Heart left ventricle (tissue), 16 donors: ENCODE results near the gene ERFL. TPM values are rescaled to one million over a fixed set of nuclear protein-coding genes. Genes with fewer than 3 reads are reported as not detected.

Experiments used
- ATAC-seq, 4 donors: fragments of 200-7000 bp; cut with Tn5 transposase; one replicate each; pipeline ENCODE4 v1.9.1; 2020 to 2022; ENCODE audit warnings: moderate library complexity in 4 of 4, mild to moderate bottlenecking in 3 of 4, moderate number of reproducible peaks in 1 of 4
- DNase-seq, 5 donors: peaks; one replicate each; pipeline ENCODE4 v3.0.0-alpha.2; 2020
- H3K27ac ChIP-seq, 12 donors: fragments of 200-600 bp; sonication (generic) in 4 of 12; one replicate each; pipeline versions ENCODE4 v1.5.0 to v1.8.0; 2016 to 2022; ENCODE audit warnings: mild to moderate bottlenecking in 2 of 12
- H3K27me3 ChIP-seq, 9 donors: fragments of 200-600 bp; sonication (generic) in 2 of 9; one replicate each; pipeline versions ENCODE4 v1.5.1 to v1.8.0; 2016 to 2022; ENCODE audit warnings: mild to moderate bottlenecking in 3 of 9
- H3K36me3 ChIP-seq, 9 donors: fragments of 200-600 bp; sonication (generic) in 2 of 9; one replicate each; pipeline versions ENCODE4 v1.5.0 to v1.8.0; 2018 to 2022; ENCODE audit warnings: mild to moderate bottlenecking in 2 of 9
- H3K4me1 ChIP-seq, 12 donors: fragments of 200-600 bp; sonication (generic) in 4 of 12; one replicate each; pipeline versions ENCODE4 v1.5.0 to v1.8.0; 2016 to 2022; ENCODE audit warnings: mild to moderate bottlenecking in 3 of 12
- H3K4me3 ChIP-seq, 12 donors: fragments of 200-600 bp; sonication (generic) in 4 of 12; one replicate each; pipeline versions ENCODE4 v1.5.0 to v1.8.0; 2017 to 2022; ENCODE audit warnings: mild to moderate bottlenecking in 9 of 12, moderate library complexity in 4 of 12
- H3K9me3 ChIP-seq, 12 donors: fragments of 200-600 bp; sonication (generic) in 4 of 12; one replicate each; pipeline versions ENCODE4 v1.5.0 to v1.8.0; 2016 to 2022; ENCODE audit warnings: mild to moderate bottlenecking in 1 of 12
- POLR2A ChIP-seq, 2 donors: fragments of 450-650 bp; IDR thresholded peaks; one replicate each; pipeline ENCODE4 v1.6.1; 2017; ENCODE audit warnings: antibody characterized with exemption in 2 of 2, mild to moderate bottlenecking in 2 of 2, moderate library complexity in 2 of 2
- WGBS, 4 donors: extraction: QIAGEN DNeasy Blood & Tissue Kit in 2 of 4; methylation state at CpG; one replicate each; pipeline versions ENCODE4 v1.1.5 to v1.1.7; 2013 to 2018; 5-methylcytosine and 5-hydroxymethylcytosine counted together
- intact Hi-C, 10 donors: fragments of 100-400 bp; cut with DNase I; formaldehyde crosslinking; loops; one replicate each; pipeline versions ENCODE4 v1.11.1 to v1.14.2; 2022
- polyA plus RNA-seq, 2 donors: library from polyadenylated mRNA; stranded (reverse); fragments of 200-250 nt; gene quantifications; one replicate each; pipeline ENCODE4 v1.2.3, GENCODE V29; 2013
- total RNA-seq, 9 donors: library from RNA; depleted of rRNA in 2 of 9; stranded (reverse); fragments of >200 nt in 2 of 9; fragmentation: NEBNext Ultra II Directional in 3 of 9; extraction: Animal tissue kit (Norgen Biotek cat#: 25700) in 3 of 9; gene quantifications; one replicate each; pipeline versions ENCODE4 v1.1.0 to v1.2.4, GENCODE V29; 2016 to 2023
- TF ChIP-seq, protein P1 (sequence below), 12 donors: fragments of 200-600 bp; sonication (generic) in 4 of 12; IDR thresholded peaks; one replicate each; pipeline versions ENCODE4 v1.5.0 to v1.8.0; 2018 to 2022; ENCODE audit warnings: antibody characterized with exemption in 12 of 12, mild to moderate bottlenecking in 5 of 12
- donor health status: ischemic (EF 13 %, LVEDD 7.1; RV severe dilation, severe dysfunction).
- donor health status: healthy with polysubstance abuse.
- donor health status: DM: no; HTN: yes; CAD: no.
- donor health status: DM: no; HTN: no; CAD: no.
- donor health status: ischemic (EF 25% LVEDD 6.9; RV normal size, moderate dysfunction).
- donor health status: ischemic (EF 25% LVEDD 5.7; RV mildly dilated, moderate dysfunction).
- donor health status: healthy.
- donor health status: DM: yes; HTN: yes; CAD: no.
- donor health status: ischemic (EF 35%, LVEDD 5.7; RV mildly dilated, moderate dysfunction).
- donor health status: nonischemic (EF 11% LVEDD 7.7; RV severe dilation, severe dysfunction).
- donor health status: DM: yes; HTN: yes; CAD: no.
- donor health status: PGD.
- donor health status: ischemic (EF 29% LVEDD 5.4; RV normal size, mild dysfunction).
- donor health status: nonischemic (EF 23%, LVEDD 6.1; RV moderate dilation, normal function).

ERFL gene
- total and polyA plus RNA-seq, 11 donors = 0.13 TPM; not detected in 10

DNA sequence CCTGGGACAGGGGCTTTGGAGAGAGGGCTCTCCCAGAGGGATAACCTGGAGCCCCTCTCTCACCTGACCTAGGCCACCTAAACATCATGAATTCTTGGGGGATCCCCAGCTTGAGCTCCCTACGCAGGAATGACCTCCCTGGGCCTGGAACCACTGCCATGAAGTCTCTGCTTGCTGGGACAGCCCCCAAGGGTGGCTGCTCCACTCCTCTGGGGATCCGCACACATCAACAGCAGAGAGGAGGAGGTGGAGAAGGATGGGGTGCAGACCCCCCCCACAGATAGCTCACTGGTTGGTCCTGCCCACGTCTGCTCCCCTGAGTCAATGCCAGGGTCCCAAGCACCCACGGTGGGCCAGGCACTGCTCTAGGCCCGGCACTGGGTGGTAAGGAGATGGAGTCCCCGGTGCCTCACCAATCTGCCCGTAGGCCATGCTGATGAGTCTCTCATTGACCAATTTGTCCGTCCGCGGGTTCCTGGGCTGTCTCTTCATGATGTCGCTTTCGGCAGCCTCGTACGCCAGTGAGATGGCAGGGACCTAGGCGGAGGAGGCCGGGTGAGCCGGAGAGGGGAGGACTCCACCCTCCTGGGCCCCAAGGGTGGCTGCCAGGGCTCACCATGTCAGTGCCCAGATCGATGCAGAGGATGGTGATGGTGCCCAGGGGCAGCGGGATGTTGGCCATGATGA lies 41.7 kb upstream of the ERFL start:
- H3K4me1 ChIP-seq = no peaks in the 10 kb centered on the region
- no peak for DNase-seq
- H3K36me3 ChIP-seq = peaks cover 0 to 76% (median 19%) of the 10 kb centered on the region in 9 donors
- H3K27me3 ChIP-seq = no peaks in the 10 kb centered on the region
- no peak overlapping the region for H3K4me3 ChIP-seq
- intact Hi-C loops = no loop called here
- H3K9me3 ChIP-seq = no peaks in the 10 kb centered on the region
- TF ChIP-seq POLR2A (IDR thresholded peaks at IDR 0.05) = no peak
- peak in 1 of 4 donors; percentile 3 for ATAC-seq
- 86 to 87% (median 87%) methylated on average over 12 to 19 of the region's 19 CpGs for WGBS, 4 donors
- no peak overlapping the region for H3K27ac ChIP-seq

DNA sequence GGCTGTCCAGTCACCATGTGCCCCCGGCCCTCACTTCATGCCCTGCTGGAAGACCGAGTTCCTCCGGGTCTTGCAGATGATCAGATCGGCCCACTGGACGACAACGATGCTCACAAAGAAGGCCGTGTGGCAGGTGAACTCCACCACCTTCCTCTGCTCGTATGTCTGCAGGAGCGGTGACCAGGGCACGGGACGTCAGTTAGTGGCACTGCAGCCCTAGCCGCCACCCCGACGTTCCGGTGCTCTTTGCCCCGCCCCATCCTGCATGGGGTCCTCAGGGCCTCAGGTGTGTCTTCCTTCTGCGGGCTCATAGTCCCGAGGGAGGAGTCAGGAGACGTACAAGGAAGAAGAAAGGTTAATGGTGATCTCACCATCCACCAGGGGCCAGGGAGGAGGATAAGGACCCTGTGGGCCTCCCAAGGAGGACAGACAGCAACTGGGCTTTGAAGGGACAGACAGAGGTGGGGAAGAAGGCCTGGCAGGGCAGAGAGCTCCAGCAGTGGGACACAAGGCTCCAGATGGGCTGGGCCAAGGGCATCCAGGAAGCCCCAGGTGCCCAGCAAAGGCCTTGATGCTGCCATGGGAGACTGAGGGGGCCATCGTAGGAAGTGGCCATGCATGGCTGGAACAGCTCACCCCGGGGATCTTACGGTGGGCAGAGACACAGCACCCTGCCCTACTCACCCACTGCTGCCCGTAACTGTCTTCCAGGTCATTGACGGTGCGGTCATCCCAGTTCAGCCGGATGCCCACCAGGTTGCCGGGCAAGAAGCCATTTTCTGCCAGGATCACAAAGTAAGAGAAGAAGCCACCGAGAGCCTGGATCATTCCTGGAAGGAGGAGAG lies 40.7 kb upstream of the ERFL start:
- Histone ChIP-seq H3K36me3 (peaks cover 0 to 66% (median 19%) of the 10 kb centered on the region in 9 donors), H3K9me3 (no peaks in the 10 kb centered on the region), H3K27me3 (no peaks in the 10 kb centered on the region), H3K27ac (no peak overlapping the region), H3K4me3 (no peak overlapping the region), H3K4me1 (no peaks in the 10 kb centered on the region)
- intact Hi-C loops = no loop called here
- 81 to 83% (median 83%) methylated on average over 27 to 28 of the region's 28 CpGs for WGBS, 4 donors
- TF ChIP-seq, protein P1, sequence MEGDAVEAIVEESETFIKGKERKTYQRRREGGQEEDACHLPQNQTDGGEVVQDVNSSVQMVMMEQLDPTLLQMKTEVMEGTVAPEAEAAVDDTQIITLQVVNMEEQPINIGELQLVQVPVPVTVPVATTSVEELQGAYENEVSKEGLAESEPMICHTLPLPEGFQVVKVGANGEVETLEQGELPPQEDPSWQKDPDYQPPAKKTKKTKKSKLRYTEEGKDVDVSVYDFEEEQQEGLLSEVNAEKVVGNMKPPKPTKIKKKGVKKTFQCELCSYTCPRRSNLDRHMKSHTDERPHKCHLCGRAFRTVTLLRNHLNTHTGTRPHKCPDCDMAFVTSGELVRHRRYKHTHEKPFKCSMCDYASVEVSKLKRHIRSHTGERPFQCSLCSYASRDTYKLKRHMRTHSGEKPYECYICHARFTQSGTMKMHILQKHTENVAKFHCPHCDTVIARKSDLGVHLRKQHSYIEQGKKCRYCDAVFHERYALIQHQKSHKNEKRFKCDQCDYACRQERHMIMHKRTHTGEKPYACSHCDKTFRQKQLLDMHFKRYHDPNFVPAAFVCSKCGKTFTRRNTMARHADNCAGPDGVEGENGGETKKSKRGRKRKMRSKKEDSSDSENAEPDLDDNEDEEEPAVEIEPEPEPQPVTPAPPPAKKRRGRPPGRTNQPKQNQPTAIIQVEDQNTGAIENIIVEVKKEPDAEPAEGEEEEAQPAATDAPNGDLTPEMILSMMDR (IDR thresholded peaks at IDR 0.05) = no peak
- TF ChIP-seq POLR2A (IDR thresholded peaks at IDR 0.05) = no peak
- ATAC-seq (no peak), DNase-seq (no peak)

DNA sequence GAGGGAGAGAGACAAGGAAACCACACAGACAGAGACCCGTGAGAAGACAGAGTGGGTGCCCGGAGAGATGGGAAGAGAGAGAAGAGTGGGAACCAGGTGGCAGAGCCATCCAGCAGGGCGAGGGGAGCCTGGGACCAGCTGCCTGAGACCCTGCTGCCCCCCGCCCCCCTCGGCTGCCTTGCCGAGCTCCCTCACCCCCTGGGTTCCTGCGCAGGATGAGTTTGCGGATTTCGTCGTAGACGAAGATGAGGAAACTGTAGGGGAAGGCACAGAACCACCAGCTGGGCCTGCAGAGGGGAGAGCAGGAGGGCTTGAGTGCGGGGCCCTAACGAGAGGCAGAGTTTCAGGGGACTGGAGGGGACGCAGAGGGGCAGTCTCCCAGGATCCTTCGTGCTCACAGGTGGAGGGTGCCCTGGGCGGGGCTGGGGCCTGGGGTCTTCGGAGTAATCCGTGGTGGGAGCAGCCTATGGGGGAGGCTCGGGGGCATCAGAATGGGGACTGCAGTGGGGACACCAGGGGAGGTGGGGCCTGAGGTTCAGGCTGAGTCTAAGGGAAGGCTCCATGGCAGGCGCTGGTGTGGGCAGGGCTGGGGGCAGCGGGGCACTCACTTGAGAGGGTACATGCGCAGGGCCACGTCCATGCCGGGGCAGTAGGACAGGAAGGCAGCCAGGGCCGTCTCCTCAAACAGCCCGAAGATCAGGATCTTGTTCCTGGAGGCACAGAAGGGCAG lies 39.0 kb upstream of the ERFL start:
- Histone ChIP-seq H3K4me3 (no peak overlapping the region), H3K36me3 (peaks cover 0 to 58% (median 14%) of the 10 kb centered on the region in 9 donors)
- no peak for DNase-seq

DNA sequence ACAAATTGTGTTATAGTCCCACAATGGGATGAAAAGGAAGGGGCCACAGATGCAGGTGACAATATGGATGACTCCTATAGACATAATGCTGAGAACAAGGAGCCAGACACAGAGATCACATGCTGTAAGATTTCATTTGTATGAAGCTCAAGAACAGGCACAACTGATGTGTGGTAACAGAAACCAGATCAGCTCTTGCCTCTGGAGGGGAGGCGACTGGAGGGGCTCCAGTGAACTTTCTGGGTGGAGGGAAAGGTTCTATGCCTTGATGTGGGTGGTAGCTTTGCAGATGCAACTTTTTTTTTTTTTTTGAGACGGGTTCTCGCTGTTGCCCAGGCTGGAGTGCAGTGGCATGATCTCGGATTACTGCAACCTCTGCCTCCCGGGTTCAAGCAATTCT lies 36.9 kb upstream of the ERFL start:
- no peak overlapping the region for H3K27ac ChIP-seq
- intact Hi-C loops = no loop called here
- TF ChIP-seq, protein P1 (IDR thresholded peaks at IDR 0.05) = no peak
- no peak for TF ChIP-seq POLR2A (IDR thresholded peaks at IDR 0.05)

More for the DNA sequence above, 39.0 kb upstream of the ERFL start:
- peak in 2 of 4 donors; percentile 1 to 19 for ATAC-seq
- Histone ChIP-seq H3K27ac (no peak overlapping the region), H3K4me1 (no peaks in the 10 kb centered on the region), H3K27me3 (no peaks in the 10 kb centered on the region), H3K9me3 (no peaks in the 10 kb centered on the region)
- intact Hi-C loops = no loop called here
- TF ChIP-seq, protein P1 (IDR thresholded peaks at IDR 0.05) = no peak
- no peak for TF ChIP-seq POLR2A (IDR thresholded peaks at IDR 0.05)
- 68 to 78% (median 76%) methylated on average over 26 of the region's 26 CpGs for WGBS, 4 donors

More for the DNA sequence above, 36.9 kb upstream of the ERFL start:
- H3K27me3 ChIP-seq = no peaks in the 10 kb centered on the region
- WGBS, 4 donors = 72 to 79% (median 75%) methylated on average over 5 of the region's 5 CpGs
- ATAC-seq (no peak), DNase-seq (no peak)
- H3K9me3 ChIP-seq = no peaks in the 10 kb centered on the region
- no peak overlapping the region for H3K4me3 ChIP-seq
- no peaks in the 10 kb centered on the region for H3K4me1 ChIP-seq
- peaks cover 0 to 39% (median 10%) of the 10 kb centered on the region in 9 donors for H3K36me3 ChIP-seq
